ENCODE data around the gene EIF4E1B.

DNA sequence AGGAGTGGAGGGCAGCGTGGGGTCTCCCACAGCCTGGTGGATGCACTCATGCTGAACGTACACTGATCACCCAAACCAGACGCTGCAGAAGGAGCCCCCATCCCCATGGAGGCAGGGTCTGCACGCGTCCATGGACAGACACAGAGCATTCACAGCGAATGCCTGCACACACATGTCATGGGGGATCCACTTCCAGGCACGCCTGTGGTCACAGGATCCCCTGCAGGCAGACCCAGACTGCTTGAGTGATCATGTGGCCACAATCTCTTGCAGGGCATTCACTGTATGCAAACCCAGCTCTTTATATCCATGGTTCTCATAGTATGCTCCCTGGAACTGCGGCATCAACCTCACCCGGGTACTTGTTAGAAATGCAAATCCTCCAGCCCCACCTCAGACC is 5.5 kb upstream of the EIF4E1B start:
- TF ChIP-seq EZH2 (IDR thresholded peaks at IDR 0.05) = no peak
- no peak for TF ChIP-seq POLR2AphosphoS5 (IDR thresholded peaks at IDR 0.05; ENCODE audit: borderline replicate concordance, low read depth, low read length)
- TF ChIP-seq FOXP2 (optimal IDR thresholded peaks at IDR 0.05; ENCODE audit: control extremely low read depth, extremely low read length, insufficient read depth) = no peak

All from SK-N-MC (cell line).